Stimulated activated naive CD8-positive, alpha-beta T cell treated with anti-CD3 and anti-CD28 coated beads, Interleukin-15, Interleukin-2, amounts not matched to agents 100 U/mL and 50 U/mL, for 24 hours (primary cell): ENCODE data around the gene SULT1C2.
"Not testable (repeated sequence)": the region's sequence is repeated elsewhere in the genome, so short reads cannot be mapped to it uniquely, and the experiment has no call there.

Experiments used
- ATAC-seq: fragments of 150-1000 bp; cut with Tn5 transposase; one replicate; pipeline ENCODE4 v1.10.0; 2021
- DNase-seq: peaks from one replicate; pipeline ENCODE4 v3.0.0; 2021

SULT1C2 gene

DNA sequence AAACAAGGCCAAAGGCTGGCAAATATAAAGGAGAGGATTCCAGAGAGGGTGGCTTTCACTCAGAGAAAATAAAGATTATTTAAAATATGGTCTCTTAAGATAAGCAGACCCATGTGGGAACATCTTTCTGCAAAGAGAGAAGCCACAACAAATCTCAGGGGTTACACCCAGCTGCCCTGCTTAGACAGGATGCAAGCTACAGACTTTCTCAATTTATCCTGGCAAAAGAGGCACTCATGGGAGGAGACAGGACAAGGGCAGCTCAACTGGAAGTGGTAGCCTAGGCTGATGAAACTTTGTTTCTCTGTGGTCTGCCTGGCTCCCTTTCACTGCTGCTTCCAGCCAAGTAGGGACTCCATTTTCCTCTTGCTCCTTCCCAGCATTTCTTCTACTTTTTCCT lies 63.2 kb downstream of the SULT1C2 start:
- ATAC-seq = no peak
- DNase-seq = no peak

DNA sequence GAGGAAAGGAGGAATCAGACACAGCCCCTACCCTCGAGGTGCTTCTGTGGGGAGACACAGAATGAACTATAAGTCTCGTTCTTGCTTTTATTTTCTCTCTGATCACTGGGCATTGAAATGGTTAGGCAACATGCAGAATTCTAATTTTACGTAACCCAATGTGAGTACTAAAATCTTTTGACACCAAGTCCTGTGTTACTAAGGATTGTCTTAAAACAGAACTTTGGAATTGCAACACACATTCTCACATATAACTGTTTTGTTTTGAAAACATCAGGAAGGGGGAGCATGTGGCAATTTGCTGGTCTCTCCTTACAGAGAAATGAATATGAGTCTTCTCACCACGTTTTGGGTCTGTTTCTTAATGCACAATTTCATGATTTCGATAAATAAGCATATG lies 65.4 kb downstream of the SULT1C2 start:
- no peak for ATAC-seq
- no peak for DNase-seq

DNA sequence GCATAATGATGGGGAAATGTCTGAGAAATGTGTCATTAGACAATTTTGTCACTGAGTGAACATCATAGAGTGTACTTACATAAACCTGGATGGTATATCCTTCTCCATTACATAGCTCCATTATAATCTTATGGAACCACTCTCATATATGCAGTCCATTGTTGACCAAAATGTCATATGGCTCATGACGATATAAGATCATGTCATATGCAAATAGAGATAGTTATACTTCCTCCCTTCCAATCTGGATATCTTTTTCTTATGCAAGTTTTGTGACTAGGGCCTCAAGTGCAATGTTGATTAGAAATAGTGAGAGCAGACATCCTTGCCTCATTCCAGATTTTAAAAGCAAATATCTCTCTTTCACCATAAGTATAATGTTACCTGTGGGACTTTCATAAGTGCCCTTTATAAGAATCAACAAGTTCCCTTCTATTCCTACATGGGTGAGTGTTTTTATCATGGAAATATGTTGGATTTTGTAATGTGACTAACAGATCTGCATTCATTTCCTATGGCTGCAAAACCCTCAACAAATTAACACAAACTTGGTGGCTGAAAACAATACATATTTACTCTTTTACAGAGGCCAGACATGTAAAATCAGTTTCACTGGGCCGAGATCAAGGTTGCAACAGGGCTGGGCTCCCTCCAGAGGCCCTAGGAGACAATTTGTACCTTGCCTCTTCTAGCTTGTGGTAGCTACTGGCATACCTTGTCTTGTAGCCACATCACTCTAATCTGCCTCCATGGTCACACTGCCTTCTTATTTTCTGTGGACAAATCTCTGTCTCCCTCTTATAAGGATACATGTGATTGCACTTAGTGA lies 67.4 kb downstream of the SULT1C2 start:
- ATAC-seq (no peak), DNase-seq (no peak)

DNA sequence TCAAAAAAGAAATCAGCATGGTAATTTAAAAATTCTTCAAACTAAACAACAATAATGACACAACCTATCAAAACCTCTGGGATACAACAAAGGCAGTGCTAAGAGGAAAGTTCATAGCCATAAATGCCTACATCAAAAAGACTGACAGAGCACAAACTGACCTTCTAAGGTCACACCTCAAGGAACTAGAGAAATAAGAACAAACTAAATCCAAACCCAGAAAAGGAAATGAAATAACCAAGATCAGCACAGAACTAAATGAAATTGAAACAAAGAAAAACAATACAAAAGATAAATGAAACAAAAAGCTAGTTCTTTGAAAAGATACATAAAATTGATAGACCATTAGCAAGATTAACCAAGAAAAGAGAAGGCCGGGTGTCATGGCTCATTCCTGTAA lies 70.6 kb downstream of the SULT1C2 start:
- ATAC-seq, DNase-seq: not testable (repeated sequence)
